Measurements from ENCODE around the gene CLCF1.

CLCF1 gene

DNA sequence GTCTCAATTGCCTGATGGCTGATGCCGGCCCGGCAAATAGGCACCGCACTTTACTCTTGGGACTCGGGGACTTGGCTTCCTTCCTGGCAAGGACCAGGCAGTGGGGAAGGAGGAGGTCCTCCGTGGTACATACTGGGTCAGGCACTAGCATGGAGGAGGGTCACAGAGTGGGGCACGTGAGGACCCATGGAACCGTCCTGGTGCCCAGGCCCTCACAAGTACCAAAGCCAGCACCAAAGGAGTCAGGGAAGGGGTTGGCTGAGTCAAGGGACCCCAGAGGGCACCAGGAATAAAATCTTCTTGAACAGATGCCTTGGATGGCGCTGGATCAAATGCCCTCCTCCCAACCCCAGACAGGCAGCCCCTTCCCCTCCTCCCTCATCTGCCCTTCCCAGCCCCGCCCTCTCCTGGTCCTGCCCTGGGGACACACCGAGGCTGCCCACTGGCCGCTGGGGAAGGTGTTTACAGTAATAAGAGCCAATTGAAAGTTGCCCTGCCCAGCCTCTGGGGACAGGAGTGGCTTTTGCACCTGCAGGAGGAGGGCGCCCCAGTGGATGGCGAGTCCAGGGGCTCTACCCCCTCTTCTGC, 36.5 kb upstream of the CLCF1 start:
- Histone ChIP-seq H3K27me3 (ENCODE audit: control insufficient read depth, low read length) (peaks cover 1% of the 10 kb centered on the region), H3K27ac (ENCODE audit: low read depth, low read length) (peak overlapping the region; percentile 96), H3F3A (ENCODE audit: control insufficient read depth, insufficient read depth) (peaks cover 23% of the 10 kb centered on the region), H3K79me2 (ENCODE audit: control insufficient read depth, low read length) (peaks cover 25% of the 10 kb centered on the region), H3K9me2 (replicated peaks; ENCODE audit: control insufficient read depth, low read length) (no peaks in the 10 kb centered on the region), H3K4me3 (ENCODE audit: low read length) (peak overlapping the region; percentile 93), H3K36me3 (ENCODE audit: control insufficient read depth, low read length) (peaks cover 49% of the 10 kb centered on the region), H3K9me3 (ENCODE audit: control insufficient read depth, insufficient read depth, low read length) (no peaks in the 10 kb centered on the region), H3K4me2 (ENCODE audit: low read length) (peak overlapping the region; percentile 80), H3K4me1 (ENCODE audit: control insufficient read depth, low read length) (peaks cover 86% of the 10 kb centered on the region), H4K20me1 (ENCODE audit: control insufficient read depth, insufficient read depth, low read depth, low read length) (no peaks in the 10 kb centered on the region)
- no peak for TF ChIP-seq EZH2phosphoT487 (IDR thresholded peaks at IDR 0.05; ENCODE audit: borderline replicate concordance, low read length)
- TF ChIP-seq, protein P1, sequence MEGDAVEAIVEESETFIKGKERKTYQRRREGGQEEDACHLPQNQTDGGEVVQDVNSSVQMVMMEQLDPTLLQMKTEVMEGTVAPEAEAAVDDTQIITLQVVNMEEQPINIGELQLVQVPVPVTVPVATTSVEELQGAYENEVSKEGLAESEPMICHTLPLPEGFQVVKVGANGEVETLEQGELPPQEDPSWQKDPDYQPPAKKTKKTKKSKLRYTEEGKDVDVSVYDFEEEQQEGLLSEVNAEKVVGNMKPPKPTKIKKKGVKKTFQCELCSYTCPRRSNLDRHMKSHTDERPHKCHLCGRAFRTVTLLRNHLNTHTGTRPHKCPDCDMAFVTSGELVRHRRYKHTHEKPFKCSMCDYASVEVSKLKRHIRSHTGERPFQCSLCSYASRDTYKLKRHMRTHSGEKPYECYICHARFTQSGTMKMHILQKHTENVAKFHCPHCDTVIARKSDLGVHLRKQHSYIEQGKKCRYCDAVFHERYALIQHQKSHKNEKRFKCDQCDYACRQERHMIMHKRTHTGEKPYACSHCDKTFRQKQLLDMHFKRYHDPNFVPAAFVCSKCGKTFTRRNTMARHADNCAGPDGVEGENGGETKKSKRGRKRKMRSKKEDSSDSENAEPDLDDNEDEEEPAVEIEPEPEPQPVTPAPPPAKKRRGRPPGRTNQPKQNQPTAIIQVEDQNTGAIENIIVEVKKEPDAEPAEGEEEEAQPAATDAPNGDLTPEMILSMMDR (IDR thresholded peaks at IDR 0.05; ENCODE audit: low read depth, low read length, poor library complexity, severe bottlenecking), result no peak

DNA sequence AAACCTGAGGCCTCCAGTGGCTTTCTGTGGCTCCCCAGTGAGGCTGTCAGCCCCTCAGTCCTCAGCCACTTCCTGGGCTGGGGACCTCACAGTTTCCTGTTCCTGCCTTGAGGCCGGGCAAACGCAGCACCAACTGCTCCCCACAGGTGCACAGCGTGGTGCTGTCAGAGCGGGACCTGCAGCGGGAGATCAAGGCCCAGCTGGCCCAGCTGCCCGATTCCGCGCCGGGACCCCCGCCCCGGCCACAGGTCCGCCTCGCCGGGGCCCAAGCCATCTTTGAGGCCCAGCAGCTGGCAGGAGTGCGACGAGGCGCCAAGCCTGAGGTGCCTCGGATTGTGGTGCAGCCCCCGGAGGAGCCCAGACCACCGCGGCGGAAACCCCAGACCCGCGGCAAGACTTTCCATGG, 35.9 kb upstream of the CLCF1 start:
- H3K79me2 ChIP-seq (ENCODE audit: control insufficient read depth, low read length), result peaks cover 32% of the 10 kb centered on the region
- no peaks in the 10 kb centered on the region for H3K9me2 ChIP-seq (replicated peaks; ENCODE audit: control insufficient read depth, low read length)
- peak overlapping the region; percentile 96 for H3K27ac ChIP-seq (ENCODE audit: low read depth, low read length)
- peaks cover 23% of the 10 kb centered on the region for H3F3A ChIP-seq (ENCODE audit: control insufficient read depth, insufficient read depth)
- peak overlapping the region; percentile 93 for H3K4me3 ChIP-seq (ENCODE audit: low read length)
- TF ChIP-seq, protein P1 (IDR thresholded peaks at IDR 0.05; ENCODE audit: low read depth, low read length, poor library complexity, severe bottlenecking), result no peak
- TF ChIP-seq EZH2phosphoT487 (IDR thresholded peaks at IDR 0.05; ENCODE audit: borderline replicate concordance, low read length), result no peak
- no peaks in the 10 kb centered on the region for H3K27me3 ChIP-seq (ENCODE audit: control insufficient read depth, low read length)
- H4K20me1 ChIP-seq (ENCODE audit: control insufficient read depth, insufficient read depth, low read depth, low read length), result no peaks in the 10 kb centered on the region
- peak overlapping the region; percentile 80 for H3K4me2 ChIP-seq (ENCODE audit: low read length)
- peaks cover 55% of the 10 kb centered on the region for H3K36me3 ChIP-seq (ENCODE audit: control insufficient read depth, low read length)
- peaks cover 91% of the 10 kb centered on the region for H3K4me1 ChIP-seq (ENCODE audit: control insufficient read depth, low read length)
- H3K9me3 ChIP-seq (ENCODE audit: control insufficient read depth, insufficient read depth, low read length), result no peaks in the 10 kb centered on the region

- H3K4me2 ChIP-seq (ENCODE audit: low read length), result peak overlapping the region; percentile 80
- TF ChIP-seq EZH2phosphoT487 (IDR thresholded peaks at IDR 0.05; ENCODE audit: borderline replicate concordance, low read length), result no peak
- TF ChIP-seq, protein P1 (IDR thresholded peaks at IDR 0.05; ENCODE audit: low read depth, low read length, poor library complexity, severe bottlenecking), result no peak
- peaks cover 91% of the 10 kb centered on the region for H3K4me1 ChIP-seq (ENCODE audit: control insufficient read depth, low read length)
- peaks cover 59% of the 10 kb centered on the region for H3K36me3 ChIP-seq (ENCODE audit: control insufficient read depth, low read length)
- peaks cover 23% of the 10 kb centered on the region for H3F3A ChIP-seq (ENCODE audit: control insufficient read depth, insufficient read depth)
- H3K9me2 ChIP-seq (replicated peaks; ENCODE audit: control insufficient read depth, low read length), result no peaks in the 10 kb centered on the region
- no peaks in the 10 kb centered on the region for H3K9me3 ChIP-seq (ENCODE audit: control insufficient read depth, insufficient read depth, low read length)
- no peaks in the 10 kb centered on the region for H3K27me3 ChIP-seq (ENCODE audit: control insufficient read depth, low read length)
- H3K27ac ChIP-seq (ENCODE audit: low read depth, low read length), result peak overlapping the region; percentile 96
- peak overlapping the region; percentile 93 for H3K4me3 ChIP-seq (ENCODE audit: low read length)
- H4K20me1 ChIP-seq (ENCODE audit: control insufficient read depth, insufficient read depth, low read depth, low read length), result no peaks in the 10 kb centered on the region
- H3K79me2 ChIP-seq (ENCODE audit: control insufficient read depth, low read length), result peaks cover 37% of the 10 kb centered on the region
Observed at GRCh38 chr11:67408437-67409200, 35.2 kb upstream of the CLCF1 start.
